B cell (primary cell): Measurements from ENCODE around the gene USP12.

ENCODE experiments used
- EZH2 ChIP-seq: IDR thresholded peaks from 2 replicates; pipeline ENCODE4 v1.6.1; 2012; ENCODE audit warnings: borderline replicate concordance, low read depth, mild to moderate bottlenecking, moderate library complexity, low read length; ENCODE audit not compliant: insufficient read depth, poor library complexity, severe bottlenecking
- TF ChIP-seq, protein P1 (sequence below): fragments of 200-600 bp; IDR thresholded peaks from one replicate; pipeline ENCODE4 v1.8.0; 2022; ENCODE audit warnings: antibody characterized with exemption, mild to moderate bottlenecking

DNA sequence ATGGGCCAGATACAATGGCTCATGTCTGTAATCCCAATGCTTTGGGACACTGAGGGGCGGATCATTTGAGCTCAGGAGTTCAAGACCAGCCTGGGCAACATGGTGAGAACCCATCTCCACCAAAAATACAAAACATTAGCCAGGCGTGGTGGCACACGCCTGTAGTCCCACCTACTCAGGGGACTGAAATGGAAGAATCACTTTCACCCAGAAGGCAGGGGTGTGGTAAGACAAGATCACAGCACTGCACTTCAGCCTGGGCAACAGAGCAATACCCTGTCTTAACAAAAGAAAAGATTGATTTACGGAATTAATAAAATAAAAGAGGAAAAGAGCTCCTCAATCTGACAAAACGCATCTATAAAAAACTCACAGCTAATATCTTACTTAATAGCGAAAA is 22.7 kb downstream of the USP12 start:
- TF ChIP-seq, protein P1, sequence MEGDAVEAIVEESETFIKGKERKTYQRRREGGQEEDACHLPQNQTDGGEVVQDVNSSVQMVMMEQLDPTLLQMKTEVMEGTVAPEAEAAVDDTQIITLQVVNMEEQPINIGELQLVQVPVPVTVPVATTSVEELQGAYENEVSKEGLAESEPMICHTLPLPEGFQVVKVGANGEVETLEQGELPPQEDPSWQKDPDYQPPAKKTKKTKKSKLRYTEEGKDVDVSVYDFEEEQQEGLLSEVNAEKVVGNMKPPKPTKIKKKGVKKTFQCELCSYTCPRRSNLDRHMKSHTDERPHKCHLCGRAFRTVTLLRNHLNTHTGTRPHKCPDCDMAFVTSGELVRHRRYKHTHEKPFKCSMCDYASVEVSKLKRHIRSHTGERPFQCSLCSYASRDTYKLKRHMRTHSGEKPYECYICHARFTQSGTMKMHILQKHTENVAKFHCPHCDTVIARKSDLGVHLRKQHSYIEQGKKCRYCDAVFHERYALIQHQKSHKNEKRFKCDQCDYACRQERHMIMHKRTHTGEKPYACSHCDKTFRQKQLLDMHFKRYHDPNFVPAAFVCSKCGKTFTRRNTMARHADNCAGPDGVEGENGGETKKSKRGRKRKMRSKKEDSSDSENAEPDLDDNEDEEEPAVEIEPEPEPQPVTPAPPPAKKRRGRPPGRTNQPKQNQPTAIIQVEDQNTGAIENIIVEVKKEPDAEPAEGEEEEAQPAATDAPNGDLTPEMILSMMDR, result no peak
- no peak for TF ChIP-seq EZH2
